Endometrial microvascular endothelial cells (primary cell): ENCODE measurements around the gene RPL38. TPM values are rescaled to one million over a fixed set of nuclear protein-coding genes. Genes with fewer than 3 reads are reported as not detected.
"Not testable (repeated sequence)": the region's sequence is repeated elsewhere in the genome, so short reads cannot be mapped to it uniquely, and the experiment has no call there.

Experiments
- in situ Hi-C: cut with HindIII; loops from 2 replicates; pipeline ENCODE4 v1.10.0; 2017; ENCODE audit warnings: low sequenced_read_pairs, low pct_unique_long_range_greater_than_20kb; ENCODE audit errors: inconsistent ontology term
- total RNA-seq: library from RNA; depleted of rRNA; stranded (reverse); fragments of >200 nt; gene quantifications from one replicate; pipeline ENCODE4 v1.2.3, GENCODE V29; 2015; ENCODE audit errors: inconsistent ontology term

The RPL38 gene
- total RNA-seq, 1 donor from 2014 or later: 213 TPM

DNA sequence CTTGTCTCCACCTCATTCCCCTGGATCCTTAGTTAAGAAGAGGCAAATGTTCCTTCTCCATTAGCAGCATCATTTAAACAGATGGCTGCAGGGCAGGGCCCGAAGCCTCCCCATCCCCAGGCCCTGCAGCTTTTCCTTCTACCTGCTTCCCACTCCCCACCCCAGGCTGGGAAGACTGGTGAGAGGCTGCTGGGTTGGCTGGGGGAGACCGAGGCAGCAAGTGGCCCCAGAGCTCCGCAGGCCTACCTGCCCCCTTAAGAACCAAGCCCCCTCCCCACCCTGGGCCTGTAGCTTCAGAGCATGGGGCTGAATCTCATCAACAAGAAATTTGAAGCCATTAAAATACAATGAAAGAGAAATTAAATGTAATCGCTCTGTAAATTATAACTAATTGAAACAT is 22.1 kb upstream of the RPL38 start:
- in situ Hi-C loops: no loop called here

DNA sequence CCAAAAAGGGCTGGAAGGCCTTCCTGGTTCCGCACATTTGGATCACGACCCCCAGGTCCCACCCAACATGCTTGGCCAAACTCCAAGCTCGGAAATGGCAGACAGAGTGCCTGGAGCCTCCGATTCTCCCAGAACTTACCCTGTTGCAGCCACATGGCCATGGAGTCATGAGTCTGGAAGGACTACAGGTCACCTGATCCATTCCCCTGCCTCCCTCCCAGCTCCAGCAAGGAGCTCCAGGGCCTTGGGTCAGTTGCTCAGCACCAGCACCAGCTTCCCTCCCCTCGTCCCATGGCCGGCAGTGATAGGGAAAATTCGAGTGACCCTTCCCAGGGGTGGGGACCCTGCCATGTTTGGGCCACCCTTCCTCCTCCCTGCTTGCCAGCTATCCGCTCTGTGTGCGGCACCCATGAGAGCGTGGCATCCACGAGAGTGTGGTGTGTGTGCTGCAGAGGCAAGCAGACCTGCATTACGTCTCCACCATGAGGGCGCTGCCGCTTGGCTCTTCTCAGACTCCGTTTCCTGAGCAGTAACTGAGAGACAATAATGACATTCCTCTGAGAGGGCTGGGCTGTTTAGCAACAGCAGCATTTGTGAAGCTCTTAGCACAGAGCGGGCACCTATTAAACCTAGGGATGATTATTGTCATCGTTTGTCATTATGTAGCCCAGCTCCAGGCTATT is 21.3 kb upstream of the RPL38 start:
- in situ Hi-C loops: no loop called here

GRCh38 chr17:74183411-74183810 is 20.1 kb upstream of the RPL38 start:
- in situ Hi-C loops: no loop called here

DNA sequence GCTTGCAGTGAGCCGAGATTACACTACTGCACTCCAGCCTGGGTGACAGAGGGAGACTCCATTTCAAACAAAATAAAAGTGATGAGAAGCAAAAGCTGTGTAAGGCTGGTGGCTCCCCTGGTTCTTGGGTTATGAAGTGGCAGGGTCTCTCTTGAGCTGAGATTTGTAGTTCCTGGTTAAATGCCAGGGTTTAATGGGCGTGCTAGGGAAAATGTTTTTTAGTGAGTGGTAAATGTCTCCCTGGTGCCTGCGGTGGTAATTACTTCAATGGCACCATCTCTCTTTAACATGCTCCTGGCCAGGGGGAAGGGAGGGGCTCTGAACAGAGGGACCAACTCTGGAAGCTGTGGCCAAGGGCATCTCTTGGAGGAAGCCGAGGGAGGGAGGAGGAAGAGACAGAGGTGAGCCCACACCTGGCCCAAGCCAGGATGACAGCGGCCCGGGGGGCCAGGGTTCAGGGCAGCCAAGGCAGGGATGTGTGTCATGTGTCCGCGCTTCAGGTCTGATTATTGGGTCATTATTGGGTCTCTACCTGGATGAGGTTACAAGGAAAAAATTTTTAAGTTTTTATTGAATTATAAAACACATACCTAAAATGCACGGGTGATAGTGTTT is 17.8 kb upstream of the RPL38 start:
- in situ Hi-C loops: no loop called here

DNA sequence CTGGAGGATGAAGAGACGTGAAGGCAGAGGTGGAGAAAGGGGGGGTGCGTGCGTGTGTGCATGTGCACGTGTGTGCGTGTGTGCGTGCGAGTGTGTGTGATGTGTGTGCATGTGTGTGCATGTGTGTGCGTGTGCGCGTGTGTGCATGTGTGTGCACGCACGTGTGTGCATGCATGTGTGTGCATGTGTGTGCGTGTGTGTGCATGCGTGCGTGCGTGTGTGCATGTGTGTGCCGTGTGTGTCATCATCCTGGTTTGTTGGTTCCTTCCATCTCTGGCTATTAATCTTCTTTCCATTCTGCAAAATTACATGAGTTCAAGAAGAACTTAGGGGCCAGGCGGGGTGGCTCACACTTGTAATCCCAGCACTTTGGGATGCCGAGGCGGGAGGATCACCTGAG is 17.0 kb upstream of the RPL38 start:
- in situ Hi-C loops: no loop called here

DNA sequence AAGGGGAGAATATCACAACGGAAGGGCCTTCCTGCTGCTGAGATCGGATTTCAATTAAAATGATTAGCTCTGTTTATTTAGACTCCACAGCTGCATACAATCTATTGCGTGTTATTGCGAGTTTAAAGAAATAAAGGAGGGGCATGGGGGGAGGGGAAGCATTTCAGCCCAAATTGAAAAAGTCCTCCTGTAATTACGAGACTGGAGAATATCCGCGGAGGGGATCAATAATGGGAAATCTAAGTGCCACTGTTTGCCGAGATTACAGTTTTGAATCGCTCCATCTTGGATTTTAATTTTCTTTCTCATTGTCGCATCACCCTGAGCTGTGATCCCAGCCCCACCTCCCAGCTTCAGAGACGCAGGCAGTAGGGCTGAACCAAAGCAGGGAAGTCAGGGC is 15.7 kb upstream of the RPL38 start:
- in situ Hi-C loops: no loop called here

GRCh38 chr17:74188687-74189086 is 14.8 kb upstream of the RPL38 start:
- in situ Hi-C loops: not testable (repeated sequence)

DNA sequence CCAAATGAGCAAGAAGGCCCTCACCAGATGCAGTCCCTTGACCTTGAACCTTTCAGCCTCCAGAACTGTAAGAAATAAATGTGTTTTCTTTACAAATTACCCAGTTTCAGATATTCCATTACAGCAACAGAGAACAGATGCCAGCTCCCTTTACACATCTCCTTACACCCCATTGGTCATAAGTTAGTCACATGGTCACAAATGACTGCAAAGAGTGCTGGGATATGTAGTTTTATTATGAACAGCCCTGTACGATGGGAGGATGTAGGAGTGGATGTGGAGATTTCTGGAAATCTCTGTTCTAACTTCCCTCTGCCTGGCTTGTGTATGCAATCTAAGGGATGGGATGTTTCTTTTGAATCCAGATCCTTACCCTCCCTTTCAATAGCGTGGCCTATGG is 13.3 kb upstream of the RPL38 start:
- in situ Hi-C loops: no loop called here

DNA sequence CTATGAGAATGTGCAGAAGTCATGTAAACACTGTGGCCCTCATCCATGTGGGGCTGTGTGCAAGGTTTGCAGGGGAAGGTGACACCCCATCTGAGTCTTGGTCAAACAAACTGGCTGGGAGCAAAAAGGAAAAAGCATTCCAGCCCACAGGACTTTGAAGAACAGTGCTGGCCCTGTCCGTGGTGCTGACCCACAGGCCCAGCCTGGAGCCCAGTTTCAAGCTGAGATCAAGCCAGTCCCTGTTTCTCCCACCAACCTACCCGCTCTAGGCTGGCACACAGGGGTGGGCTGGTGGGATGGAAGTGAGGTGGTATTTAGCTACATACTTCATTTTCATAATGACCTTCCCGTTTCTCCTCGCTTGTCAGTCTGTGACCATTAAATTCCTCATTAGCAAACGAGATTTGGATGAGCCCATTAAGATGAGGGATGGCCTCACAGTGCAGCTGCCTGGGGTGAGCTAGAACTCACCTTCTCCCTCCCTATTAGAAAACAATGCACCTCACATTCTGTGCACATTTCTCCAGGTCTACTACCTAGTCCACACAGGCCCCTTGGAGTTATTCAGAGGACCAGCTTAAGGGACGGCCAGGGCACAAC is 12.6 kb upstream of the RPL38 start:
- in situ Hi-C loops: no loop called here

DNA sequence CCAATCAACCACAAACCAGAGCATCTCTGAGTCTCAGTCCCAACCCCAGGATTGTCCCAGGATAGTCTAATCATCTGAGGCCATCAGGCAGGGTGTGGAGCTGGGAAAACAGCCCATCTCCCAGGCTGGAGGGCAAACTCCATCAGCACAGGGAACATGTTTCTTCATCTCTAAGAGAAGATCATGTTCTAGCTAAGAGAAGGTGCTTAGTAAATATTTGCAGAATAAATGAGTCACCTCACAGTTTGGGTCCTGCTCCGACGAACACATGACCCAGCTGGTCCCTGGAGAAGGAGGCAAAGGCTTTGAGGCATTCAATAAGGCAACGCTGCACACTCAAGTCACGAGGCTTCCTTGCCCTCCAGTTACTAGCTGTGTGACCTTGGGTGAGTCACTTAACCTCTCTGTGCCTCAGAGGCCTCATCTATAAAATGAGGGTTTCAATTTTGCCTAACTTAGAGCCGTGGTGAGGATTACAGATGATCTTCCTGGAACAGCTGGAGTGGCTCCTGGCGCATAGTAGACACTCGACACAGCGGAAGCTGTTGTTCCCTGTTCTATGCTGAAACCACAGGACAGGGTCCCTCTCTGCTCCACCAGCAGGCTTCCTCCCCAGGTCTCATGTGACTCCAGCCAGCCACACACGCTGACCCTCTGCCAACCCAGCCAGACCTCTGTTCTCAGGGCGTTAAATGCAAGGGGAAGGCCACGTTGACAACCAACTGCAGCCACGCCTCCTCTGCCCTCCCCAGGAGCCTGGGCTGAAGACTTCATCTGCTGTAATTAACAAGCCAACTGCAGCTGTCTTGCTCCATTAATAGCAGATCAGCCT is 10.3 kb upstream of the RPL38 start:
- in situ Hi-C loops: no loop called here

GRCh38 chr17:74194682-74195081 is 8.8 kb upstream of the RPL38 start:
- in situ Hi-C loops: no loop called here

- in situ Hi-C loops: no loop called here
These were observed 6.7 kb upstream of the RPL38 start for GRCh38 chr17:74196541-74197317.

GRCh38 chr17:74197801-74198200 is 5.7 kb upstream of the RPL38 start:
- in situ Hi-C loops: no loop called here

- in situ Hi-C loops: no loop called here
These were observed 4.8 kb upstream of the RPL38 start for GRCh38 chr17:74198694-74199093.

DNA sequence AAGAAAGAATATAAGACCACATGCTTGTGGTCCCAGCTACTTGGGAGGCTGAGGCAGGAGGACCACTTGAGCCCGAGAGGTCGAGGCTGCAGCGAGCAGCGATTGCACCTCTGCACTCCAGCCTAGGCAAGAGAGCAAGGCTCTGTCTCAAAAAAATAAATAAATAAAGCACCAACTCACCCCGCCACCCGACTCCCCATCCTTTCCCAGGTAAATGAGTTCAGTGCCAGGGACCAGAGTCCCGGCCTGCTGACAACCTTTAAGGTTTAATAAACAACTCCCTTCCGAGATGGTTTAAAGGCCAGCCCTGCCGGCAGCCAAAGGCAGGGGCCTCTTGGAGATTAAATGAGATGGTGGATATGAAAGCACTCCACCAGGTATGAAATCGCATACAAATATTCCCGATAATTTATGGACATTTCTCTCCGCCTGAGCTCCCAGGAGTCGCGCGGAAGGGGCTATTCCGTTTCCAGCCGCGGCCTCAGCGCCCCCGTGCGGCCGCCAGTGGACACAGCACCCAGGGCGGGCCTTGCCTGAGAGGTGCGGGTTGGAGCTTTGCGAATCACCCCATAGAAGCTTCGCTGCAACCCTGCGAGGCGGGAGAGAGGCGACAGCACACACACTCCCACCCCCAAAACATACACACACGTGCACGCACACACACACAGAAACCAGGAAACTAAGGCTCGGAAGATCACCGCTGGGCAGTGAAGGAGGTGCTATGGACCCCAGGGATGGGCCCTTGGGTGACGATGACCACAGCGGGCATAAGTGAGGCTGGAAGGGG is 4.0 kb upstream of the RPL38 start:
- in situ Hi-C loops: no loop called here

GRCh38 chr17:74200112-74200511 is 3.4 kb upstream of the RPL38 start:
- in situ Hi-C loops: no loop called here

GRCh38 chr17:74201250-74201649 is 2.2 kb upstream of the RPL38 start:
- in situ Hi-C loops: no loop called here

DNA sequence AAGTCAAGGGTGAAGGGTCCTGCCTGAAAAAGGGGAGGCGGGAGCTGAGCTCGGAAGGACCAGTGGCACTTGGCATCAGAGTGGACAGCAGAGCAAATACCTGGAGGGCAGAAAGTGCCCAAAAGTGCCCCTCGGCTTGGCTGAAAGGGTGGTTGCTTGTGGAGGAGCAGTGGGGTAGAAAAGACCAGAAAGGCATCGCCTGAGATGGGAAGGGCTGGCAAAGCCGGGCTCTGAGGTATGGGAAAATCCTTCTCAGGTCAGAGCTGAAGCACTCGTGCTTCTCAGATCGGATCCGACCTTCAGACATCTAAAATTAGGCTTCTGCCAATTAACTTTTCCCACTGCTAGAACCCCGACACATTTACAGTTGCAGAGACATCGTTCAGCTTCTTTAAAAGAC is 1.5 kb upstream of the RPL38 start:
- in situ Hi-C loops: no loop called here
